Spinal cord (tissue), 10 donors: ENCODE data around the gene SDC3. TPM values are rescaled to one million over a fixed set of nuclear protein-coding genes. Genes with fewer than 3 reads are reported as not detected.
"Not testable (repeated sequence)": the region's sequence is repeated elsewhere in the genome, so short reads cannot be mapped to it uniquely, and the experiment has no call there.

Experiments
- DNase-seq, 6 donors: peaks; one replicate each; pipeline versions ENCODE4 v3.0.0 to v3.0.0-alpha.2; 2013 to 2015; ENCODE audit warnings: low spot score in 6 of 6, low read depth in 4 of 6
- H3K27ac ChIP-seq: one replicate; pipeline ENCODE4 v1.5.1; 2013; ENCODE audit warnings: low read depth, low read length, control low read depth
- H3K27me3 ChIP-seq: one replicate; pipeline ENCODE4 v1.6.1; 2013; ENCODE audit warnings: low read length; ENCODE audit not compliant: control insufficient read depth, insufficient read depth
- H3K36me3 ChIP-seq: one replicate; pipeline ENCODE4 v1.6.1; 2013; ENCODE audit warnings: low read length; ENCODE audit not compliant: control insufficient read depth, insufficient read depth
- H3K4me1 ChIP-seq: one replicate; pipeline ENCODE4 v1.6.1; 2013; ENCODE audit warnings: low read length; ENCODE audit not compliant: control insufficient read depth, insufficient read depth
- H3K4me3 ChIP-seq: one replicate; pipeline ENCODE4 v1.5.1; 2013; ENCODE audit warnings: low read depth, low read length, control low read depth
- H3K9me3 ChIP-seq: one replicate; pipeline ENCODE4 v1.6.1; 2013; ENCODE audit warnings: low read length; ENCODE audit not compliant: control insufficient read depth, insufficient read depth
- WGBS: methylation state at CpG from one replicate; pipeline ENCODE4 v1.1.5; 2013; ENCODE audit warnings: missing lambda C conversion rate; ENCODE audit not compliant: insufficient coverage; 5-methylcytosine and 5-hydroxymethylcytosine counted together
- polyA plus RNA-seq, 2 donors: library from polyadenylated mRNA; unstranded; fragments of 120-200 nt; gene quantifications; one replicate each; pipeline ENCODE4 v1.2.1, GENCODE V29; 2013; ENCODE audit not compliant: insufficient read length in 2 of 2
- total RNA-seq, 2 donors: library from RNA; depleted of rRNA in 1 of 2; stranded (reverse); fragments of 120-200 nt in 1 of 2; fragments of >200 nt in 1 of 2; gene quantifications; one replicate each; pipeline versions ENCODE4 v1.2.3 to v1.2.4, GENCODE V29; 2013 to 2014
- donor health status: healthy.

SDC3 gene
- total and polyA plus RNA-seq, 4 donors, result 99.3 to 465 (median 261) TPM

- WGBS, result 100% methylated on average over 4 of the region's 4 CpGs
- no peak overlapping the region for H3K27ac ChIP-seq
- peaks cover 7% of the 10 kb centered on the region for H3K9me3 ChIP-seq
- no peak for DNase-seq
- peaks cover 41% of the 10 kb centered on the region for H3K4me1 ChIP-seq
- H3K4me3 ChIP-seq, result no peak overlapping the region
- H3K27me3 ChIP-seq, result no peaks in the 10 kb centered on the region
- peaks cover 95% of the 10 kb centered on the region for H3K36me3 ChIP-seq
These were observed 35.7 kb downstream of the SDC3 start for GRCh38 chr1:30872948-30873263.

- H3K27ac ChIP-seq, result no peak overlapping the region
- peaks cover 7% of the 10 kb centered on the region for H3K9me3 ChIP-seq
- H3K36me3 ChIP-seq, result peaks cover 95% of the 10 kb centered on the region
- peaks cover 39% of the 10 kb centered on the region for H3K4me1 ChIP-seq
- no peak overlapping the region for H3K4me3 ChIP-seq
- no peaks in the 10 kb centered on the region for H3K27me3 ChIP-seq
- DNase-seq, result no peak
- 95% methylated on average over 6 of the region's 9 CpGs for WGBS
These were observed 36.3 kb downstream of the SDC3 start for GRCh38 chr1:30872033-30872947.

GRCh38 chr1:30871276-30871871, 37.2 kb downstream of the SDC3 start:
- Histone ChIP-seq H3K4me1 (peaks cover 34% of the 10 kb centered on the region), H3K4me3 (no peak overlapping the region), H3K27me3 (no peaks in the 10 kb centered on the region), H3K27ac (no peak overlapping the region), H3K9me3 (peaks cover 7% of the 10 kb centered on the region), H3K36me3 (peaks cover 89% of the 10 kb centered on the region)
- no peak for DNase-seq
- WGBS, result 69% methylated on average over 3 of the region's 6 CpGs

GRCh38 chr1:30870656-30871055, 37.9 kb downstream of the SDC3 start:
- Histone ChIP-seq H3K27ac (no peak overlapping the region), H3K9me3 (peaks cover 7% of the 10 kb centered on the region), H3K36me3 (peaks cover 84% of the 10 kb centered on the region), H3K4me3 (no peak overlapping the region), H3K27me3 (no peaks in the 10 kb centered on the region), H3K4me1 (peaks cover 32% of the 10 kb centered on the region)
- 90% methylated on average over 1 of the region's 4 CpGs for WGBS
- DNase-seq, result no peak

- no peak for DNase-seq
- Histone ChIP-seq H3K27me3 (no peaks in the 10 kb centered on the region), H3K9me3 (peaks cover 7% of the 10 kb centered on the region), H3K4me3 (no peak overlapping the region), H3K4me1 (peaks cover 27% of the 10 kb centered on the region), H3K27ac (no peak overlapping the region), H3K36me3 (peaks cover 78% of the 10 kb centered on the region)
- 59% methylated on average over 3 of the region's 3 CpGs for WGBS
These were observed 38.5 kb downstream of the SDC3 start for GRCh38 chr1:30870035-30870434.

- H3K36me3 ChIP-seq, result peaks cover 67% of the 10 kb centered on the region
- 88% methylated on average over 10 of the region's 13 CpGs for WGBS
- no peaks in the 10 kb centered on the region for H3K27me3 ChIP-seq
- no peak overlapping the region for H3K27ac ChIP-seq
- no peak overlapping the region for H3K4me3 ChIP-seq
- peaks cover 7% of the 10 kb centered on the region for H3K9me3 ChIP-seq
- peaks cover 30% of the 10 kb centered on the region for H3K4me1 ChIP-seq
- no peak for DNase-seq
These were observed 39.6 kb downstream of the SDC3 start for GRCh38 chr1:30868833-30869435.

- 80% methylated on average over 1 of the region's 4 CpGs for WGBS
- H3K27me3 ChIP-seq, DNase-seq: not testable (repeated sequence)
These were observed 40.5 kb downstream of the SDC3 start for GRCh38 chr1:30868057-30868456.

GRCh38 chr1:30867537-30867936, 41.0 kb downstream of the SDC3 start:
- WGBS, result no CpG with 5 or more reads among the region's 4 CpGs
- Histone ChIP-seq H3K4me1 (peaks cover 30% of the 10 kb centered on the region), H3K4me3 (no peak overlapping the region), H3K27me3 (no peaks in the 10 kb centered on the region), H3K27ac (no peak overlapping the region), H3K9me3 (peaks cover under 1% of the 10 kb centered on the region), H3K36me3 (peaks cover 53% of the 10 kb centered on the region)
- DNase-seq, result no peak

More at GRCh38 chr1:30868057-30868456, 40.5 kb downstream of the SDC3 start:
- Histone ChIP-seq H3K4me1 (peaks cover 30% of the 10 kb centered on the region), H3K36me3 (peaks cover 58% of the 10 kb centered on the region)
- H3K4me3 ChIP-seq, H3K27ac ChIP-seq, H3K9me3 ChIP-seq: not testable (repeated sequence)

GRCh38 chr1:30866594-30866993, 42.0 kb downstream of the SDC3 start:
- Histone ChIP-seq H3K27ac (no peak overlapping the region), H3K27me3 (no peaks in the 10 kb centered on the region), H3K36me3 (peaks cover 44% of the 10 kb centered on the region), H3K4me3 (no peak overlapping the region), H3K4me1 (peaks cover 29% of the 10 kb centered on the region), H3K9me3 (no peaks in the 10 kb centered on the region)
- DNase-seq, result no peak
- 72% methylated on average over 3 of the region's 3 CpGs for WGBS
